Rectal smooth muscle tissue (tissue), 1 donor: ENCODE results near the gene TMEM50B.
A peak's percentile ranks its signal among the peaks of the same experiment; 100 is the strongest.
"Not testable (repeated sequence)": the region's sequence is repeated elsewhere in the genome, so short reads cannot be mapped to it uniquely, and the experiment has no call there.

Experiments
- H3K27ac ChIP-seq: one replicate; pipeline ENCODE4 v1.7.0; 2013; ENCODE audit warnings: low read depth, low read length, inconsistent platforms
- H3K27me3 ChIP-seq: one replicate; pipeline ENCODE4 v1.7.0; 2013; ENCODE audit warnings: low read length; ENCODE audit not compliant: control insufficient read depth, insufficient read depth
- H3K36me3 ChIP-seq: one replicate; pipeline ENCODE4 v1.7.0; 2013; ENCODE audit warnings: low read length; ENCODE audit not compliant: control insufficient read depth, insufficient read depth
- H3K4me1 ChIP-seq: one replicate; pipeline ENCODE4 v1.7.0; 2013; ENCODE audit warnings: low read length; ENCODE audit not compliant: control insufficient read depth, insufficient read depth
- H3K4me3 ChIP-seq: one replicate; pipeline ENCODE4 v1.7.0; 2013; ENCODE audit warnings: low read length
- H3K9ac ChIP-seq: one replicate; pipeline ENCODE4 v1.7.0; 2013; ENCODE audit warnings: low read length

Gene TMEM50B

DNA sequence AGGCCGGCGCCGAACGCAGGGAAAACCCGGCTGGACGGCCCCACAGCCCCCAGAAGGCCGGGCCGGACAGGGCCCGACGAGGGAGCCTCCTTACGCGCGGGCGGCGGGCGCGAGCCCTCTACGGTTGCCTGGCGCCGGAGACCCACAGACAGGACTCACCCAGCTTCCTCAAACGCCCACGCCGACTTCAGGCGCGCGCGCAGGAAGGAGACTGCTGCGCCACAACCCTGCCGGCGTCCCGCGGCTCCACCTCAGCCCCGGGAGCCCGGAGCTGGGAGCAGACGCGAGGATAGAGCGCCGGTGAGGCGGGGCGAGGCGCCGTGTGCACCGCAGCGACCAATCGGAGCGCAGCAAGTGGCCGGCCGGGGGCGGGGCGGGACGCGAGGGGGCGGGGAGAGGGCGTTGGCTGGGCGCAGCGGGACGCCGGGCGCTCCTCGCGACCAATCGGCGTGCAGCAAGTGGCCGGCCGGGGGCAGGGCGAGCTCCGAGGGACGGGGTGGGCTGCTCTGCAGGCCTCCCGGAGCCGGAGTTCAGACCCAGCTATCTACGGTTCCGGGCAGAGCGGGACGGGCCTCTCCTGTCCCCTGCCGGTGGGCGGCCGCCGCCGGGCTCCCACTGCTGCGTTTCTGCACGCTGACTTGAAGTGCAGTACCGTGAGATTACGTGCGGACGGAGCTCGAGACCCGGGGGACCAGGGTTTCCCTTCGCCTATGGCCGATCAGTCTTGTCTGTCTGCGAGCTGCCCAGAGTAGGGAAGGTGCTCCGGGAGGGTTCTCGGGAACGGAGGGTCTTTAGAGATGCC lies at the start of gene TMEM50B:
Gene TMEM50B, minus strand, starts transcription at position 296 of the 802 bp plus-strand sequence. CDS start 11,089 bp downstream, outside the sequence.
- Histone ChIP-seq H3K27ac (peak within 1 kb of the TSS; percentile 90), H3K4me3 (peak within 1 kb of the TSS; percentile 89)

DNA sequence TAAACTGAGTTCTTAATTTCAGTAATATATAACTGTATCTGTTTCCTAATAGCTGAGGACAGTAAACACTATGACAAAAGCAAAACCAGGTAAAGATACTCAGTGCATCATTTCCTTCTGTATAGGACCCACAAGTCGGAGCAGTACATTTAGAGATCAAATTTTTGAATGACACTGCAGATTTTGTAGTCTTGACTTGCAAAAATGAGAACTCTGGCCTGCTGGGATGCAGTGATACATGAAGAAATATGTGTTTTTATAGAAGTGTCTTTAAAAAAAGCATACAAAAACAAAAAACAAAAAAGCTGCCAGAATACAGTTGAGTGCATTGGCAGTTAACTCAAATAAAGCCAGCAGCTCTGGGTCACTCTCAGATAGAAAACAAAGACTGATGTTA lies 43.2 kb upstream of the TMEM50B start:
- Histone ChIP-seq H3K4me1 (no peaks in the 10 kb centered on the region), H3K9ac (no peak overlapping the region), H3K27ac (no peak overlapping the region), H3K4me3 (no peak overlapping the region), H3K36me3 (peaks cover 16% of the 10 kb centered on the region), H3K27me3 (no peaks in the 10 kb centered on the region)

More for the DNA sequence above, at the start of gene TMEM50B:
- H3K4me1 ChIP-seq, result peaks cover 5% of the 10 kb centered on the region
- no peaks in the 10 kb centered on the region for H3K36me3 ChIP-seq
- peak within 1 kb of the TSS; percentile 57 for H3K9ac ChIP-seq
- H3K27me3 ChIP-seq, result no peaks in the 10 kb centered on the region

DNA sequence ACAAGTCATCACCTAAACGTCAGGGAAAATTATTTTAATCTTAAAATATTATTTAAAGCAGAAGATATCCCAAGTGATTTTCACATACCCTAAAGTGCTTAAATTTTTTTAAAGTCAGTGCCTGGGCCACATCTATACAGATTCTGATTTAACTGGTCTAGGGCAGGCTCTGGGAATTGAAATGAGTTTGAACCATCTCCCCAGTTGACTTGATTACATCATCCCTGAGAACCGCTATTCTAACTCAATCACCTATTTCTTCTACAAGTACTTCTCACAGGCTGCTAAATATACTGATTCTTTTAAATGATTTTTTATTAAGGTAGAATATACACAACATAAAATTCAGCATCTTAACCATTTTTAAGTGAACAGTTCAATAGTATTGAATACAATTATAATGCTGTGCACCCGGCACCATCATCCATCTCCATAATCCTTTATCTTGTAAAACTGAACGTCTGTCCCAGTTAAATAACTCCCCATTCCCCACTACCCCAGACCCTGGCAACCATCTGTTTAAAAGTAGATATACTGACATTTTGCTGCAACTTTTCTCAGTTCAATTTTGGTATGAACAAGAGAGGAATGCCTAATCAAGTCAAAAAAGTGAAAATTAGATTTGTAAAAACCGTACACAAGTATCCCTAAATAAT lies 42.7 kb upstream of the TMEM50B start:
- no peaks in the 10 kb centered on the region for H3K4me1 ChIP-seq
- H3K36me3 ChIP-seq, result peaks cover 15% of the 10 kb centered on the region
- H3K27ac ChIP-seq, result no peak overlapping the region
- no peak overlapping the region for H3K9ac ChIP-seq
- H3K27me3 ChIP-seq, result no peaks in the 10 kb centered on the region
- no peak overlapping the region for H3K4me3 ChIP-seq

DNA sequence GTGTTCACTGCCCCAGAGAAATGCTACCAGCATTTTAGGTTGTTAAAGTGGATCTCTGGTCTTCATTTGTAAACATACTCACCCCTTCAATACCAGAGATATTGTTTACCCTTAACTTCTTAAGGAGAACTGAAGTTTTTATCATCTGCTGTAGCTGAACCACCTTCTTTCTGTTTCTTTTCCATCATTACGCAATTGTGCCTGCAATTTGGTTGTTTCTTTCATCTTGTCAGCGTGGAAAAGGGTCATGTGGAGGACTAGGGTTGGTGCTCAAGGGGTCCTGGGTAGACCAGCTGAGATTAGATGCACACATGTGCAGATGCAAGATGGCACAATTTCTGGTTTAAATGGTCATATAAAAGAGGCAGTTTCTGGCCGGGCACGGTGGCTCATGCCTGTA lies 39.1 kb upstream of the TMEM50B start:
- H3K27ac ChIP-seq, result no peak overlapping the region
- H3K27me3 ChIP-seq, result no peaks in the 10 kb centered on the region
- H3K4me3 ChIP-seq, result no peak overlapping the region
- H3K9ac ChIP-seq, result no peak overlapping the region
- H3K4me1 ChIP-seq, result no peaks in the 10 kb centered on the region
- H3K36me3 ChIP-seq, result peaks cover 12% of the 10 kb centered on the region

DNA sequence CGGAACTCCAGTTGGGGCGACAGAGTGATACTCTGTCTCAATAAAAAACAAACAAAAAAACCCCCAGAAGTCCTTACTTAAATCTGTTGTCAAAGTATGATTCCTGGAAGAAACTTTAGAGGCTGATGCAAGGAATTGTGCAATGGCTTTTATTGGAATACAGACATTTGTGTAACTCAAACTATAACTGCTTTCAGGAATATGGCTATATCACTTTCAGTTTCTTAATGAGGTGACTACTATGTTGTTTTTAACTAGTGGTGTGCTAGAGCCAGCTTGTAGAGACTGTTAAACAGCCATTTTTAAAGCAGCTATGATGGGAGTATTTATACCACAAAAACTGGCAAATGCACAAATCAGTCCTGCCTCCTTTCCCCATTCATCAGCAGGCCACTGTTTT lies 34.5 kb upstream of the TMEM50B start:
- Histone ChIP-seq H3K4me1 (no peaks in the 10 kb centered on the region), H3K9ac (no peak overlapping the region), H3K36me3 (peaks cover 20% of the 10 kb centered on the region), H3K27me3 (no peaks in the 10 kb centered on the region), H3K4me3 (no peak overlapping the region), H3K27ac (no peak overlapping the region)

DNA sequence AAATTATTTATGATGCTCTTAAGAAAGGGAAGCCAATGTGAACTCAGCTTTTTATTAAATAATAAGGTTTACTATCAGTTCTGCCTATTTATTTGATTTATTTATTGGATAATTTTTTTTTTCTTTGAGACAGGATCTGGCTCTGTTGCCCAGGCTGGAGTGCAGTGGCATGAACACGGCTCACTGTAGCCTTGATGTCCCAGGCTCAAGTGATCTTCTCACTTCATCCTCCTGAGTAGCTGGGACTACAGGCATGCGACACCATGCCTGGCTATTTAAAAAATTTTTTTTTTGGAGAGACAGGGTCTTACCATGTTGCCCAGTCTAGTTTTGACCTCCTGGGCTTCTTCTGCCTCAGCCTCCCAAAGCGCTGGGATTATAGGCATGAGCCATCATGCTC lies 32.7 kb upstream of the TMEM50B start:
- peaks cover 12% of the 10 kb centered on the region for H3K36me3 ChIP-seq
- H3K9ac ChIP-seq, result no peak overlapping the region
- H3K4me3 ChIP-seq, result no peak overlapping the region
- no peaks in the 10 kb centered on the region for H3K27me3 ChIP-seq
- H3K4me1 ChIP-seq, result no peaks in the 10 kb centered on the region
- no peak overlapping the region for H3K27ac ChIP-seq

DNA sequence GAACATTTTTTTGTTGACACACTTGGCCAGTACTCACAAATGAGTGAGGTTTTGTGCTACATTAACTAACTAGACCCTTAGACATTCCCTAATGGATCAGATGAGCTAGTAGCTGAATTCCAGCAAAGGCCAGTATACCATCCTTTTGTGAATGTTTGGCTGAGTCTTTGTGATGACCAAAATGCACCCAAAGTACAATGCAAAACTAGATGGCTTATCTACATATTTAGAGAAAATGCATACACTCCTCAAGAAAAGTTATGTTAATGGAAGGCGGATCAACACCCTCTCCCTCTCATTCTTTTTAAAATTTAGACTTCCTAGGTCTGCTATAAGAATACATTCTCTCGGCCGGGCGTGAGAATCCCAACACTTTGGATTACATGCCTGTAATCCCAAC lies 31.9 kb upstream of the TMEM50B start:
- no peaks in the 10 kb centered on the region for H3K4me1 ChIP-seq

DNA sequence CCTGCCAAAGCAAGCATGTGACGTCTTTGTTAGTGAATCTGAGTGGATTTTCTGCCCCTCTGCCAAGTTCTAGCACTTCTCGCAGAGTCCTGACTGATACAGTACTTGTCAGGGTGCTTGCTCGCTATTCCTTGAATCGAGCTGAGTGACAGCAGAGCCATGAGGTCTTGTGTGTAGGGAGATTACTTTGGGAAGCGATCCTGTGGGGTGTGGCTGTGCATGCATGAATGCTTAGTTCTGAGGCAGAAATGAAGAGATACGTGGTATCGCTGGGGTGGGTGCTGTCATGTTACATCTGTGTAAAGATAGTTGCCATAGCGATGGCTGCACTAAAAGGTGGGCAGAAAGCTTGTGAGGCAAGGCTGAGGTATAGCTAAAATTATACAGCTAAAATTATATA lies 31.1 kb upstream of the TMEM50B start:
- Histone ChIP-seq H3K36me3 (peaks cover 8% of the 10 kb centered on the region), H3K4me1 (no peaks in the 10 kb centered on the region), H3K27ac (no peak overlapping the region), H3K27me3 (no peaks in the 10 kb centered on the region), H3K4me3 (no peak overlapping the region), H3K9ac (no peak overlapping the region)

More for the DNA sequence above, 31.9 kb upstream of the TMEM50B start:
- peaks cover 8% of the 10 kb centered on the region for H3K36me3 ChIP-seq
- H3K27me3 ChIP-seq, result no peaks in the 10 kb centered on the region
- H3K4me3 ChIP-seq, result no peak overlapping the region
- H3K27ac ChIP-seq, result no peak overlapping the region
- no peak overlapping the region for H3K9ac ChIP-seq

DNA sequence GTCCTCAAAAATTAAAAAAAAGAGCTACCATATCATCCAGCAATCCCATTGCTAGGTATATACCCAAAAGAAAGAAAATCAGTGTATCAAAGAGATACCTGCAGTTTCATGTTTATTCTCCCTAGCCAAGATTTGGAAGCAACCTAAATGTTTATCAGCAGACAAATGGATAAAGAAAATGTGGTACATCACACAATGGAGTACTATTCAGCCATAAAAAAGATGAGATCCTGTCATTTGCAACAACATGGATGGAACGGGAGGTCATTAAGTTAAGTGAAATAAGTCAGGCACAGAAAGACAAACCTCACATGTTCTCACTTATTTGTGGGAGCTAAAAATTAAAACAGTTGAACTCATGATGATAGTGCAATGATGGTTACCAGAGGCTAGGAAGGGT lies 27.2 kb upstream of the TMEM50B start:
- H3K9ac ChIP-seq, H3K4me1 ChIP-seq, H3K27me3 ChIP-seq, H3K4me3 ChIP-seq, H3K27ac ChIP-seq: not testable (repeated sequence)
- H3K36me3 ChIP-seq, result peaks cover 10% of the 10 kb centered on the region

DNA sequence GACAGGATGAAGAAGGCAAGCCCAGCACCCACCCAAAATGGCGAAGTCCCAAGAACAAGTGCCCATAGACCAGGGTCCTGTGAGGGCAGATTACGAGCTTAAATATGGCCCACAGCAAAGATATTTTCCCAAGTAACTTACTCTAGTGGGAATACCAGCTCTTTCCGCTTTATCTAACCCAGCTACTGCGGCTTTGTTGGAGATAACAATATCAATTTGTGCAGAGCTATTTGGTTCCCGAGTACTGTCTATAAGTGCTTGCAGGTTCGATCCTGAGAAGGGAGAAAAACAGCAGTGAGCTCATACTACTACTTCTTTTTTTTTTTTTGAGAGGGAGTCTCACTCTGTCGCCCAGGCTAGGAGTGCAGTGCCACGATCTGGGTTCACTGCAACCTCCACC lies 26.1 kb upstream of the TMEM50B start:
- Histone ChIP-seq H3K4me1 (no peaks in the 10 kb centered on the region), H3K36me3 (peaks cover 9% of the 10 kb centered on the region), H3K4me3 (no peak overlapping the region), H3K27ac (no peak overlapping the region), H3K9ac (no peak overlapping the region), H3K27me3 (no peaks in the 10 kb centered on the region)

DNA sequence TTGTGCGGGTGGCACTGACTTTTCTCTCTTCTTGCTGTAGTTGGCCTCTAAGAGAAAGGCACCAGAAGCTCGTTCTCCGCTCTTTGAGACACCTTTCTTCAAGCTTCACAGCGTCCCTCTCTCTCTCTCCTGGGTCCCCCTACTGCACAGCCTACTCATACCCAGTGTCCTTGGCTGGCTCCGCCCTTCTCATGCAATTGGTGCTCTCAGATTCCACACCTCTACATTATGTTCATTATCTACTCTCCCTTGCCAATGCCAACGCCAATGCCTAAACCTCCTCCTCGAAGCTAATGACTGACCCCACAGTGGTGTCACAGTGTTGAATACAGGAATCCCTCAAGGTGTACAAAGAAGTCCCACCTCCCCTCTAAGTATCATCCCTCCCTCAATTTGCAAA lies 16.6 kb upstream of the TMEM50B start:
- Histone ChIP-seq H3K27me3 (no peaks in the 10 kb centered on the region), H3K4me3 (no peak overlapping the region), H3K27ac (no peak overlapping the region), H3K4me1 (no peaks in the 10 kb centered on the region), H3K9ac (no peak overlapping the region), H3K36me3 (no peaks in the 10 kb centered on the region)

DNA sequence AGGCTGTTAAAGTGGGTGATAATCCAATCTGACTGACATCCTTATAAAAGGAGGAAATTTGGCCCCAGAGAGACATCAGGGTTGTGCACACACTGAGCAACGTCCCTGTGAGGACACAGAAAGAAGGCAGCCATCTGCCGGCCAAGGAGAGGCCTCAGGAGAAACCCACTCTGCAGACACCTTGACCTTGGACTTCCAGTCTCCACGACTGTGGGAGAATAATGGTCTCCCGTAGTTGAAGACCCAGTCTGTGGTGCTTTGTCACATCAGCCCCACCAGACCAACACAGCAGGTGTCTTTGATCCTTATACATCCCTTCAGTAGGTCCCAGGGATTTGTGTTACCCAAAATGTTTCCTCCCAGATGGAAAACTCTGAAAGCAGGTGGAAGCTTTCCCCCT lies 16.0 kb upstream of the TMEM50B start:
- H3K4me3 ChIP-seq, result no peak overlapping the region
- H3K4me1 ChIP-seq, result no peaks in the 10 kb centered on the region
- no peaks in the 10 kb centered on the region for H3K36me3 ChIP-seq
- no peak overlapping the region for H3K9ac ChIP-seq
- no peaks in the 10 kb centered on the region for H3K27me3 ChIP-seq
- no peak overlapping the region for H3K27ac ChIP-seq

DNA sequence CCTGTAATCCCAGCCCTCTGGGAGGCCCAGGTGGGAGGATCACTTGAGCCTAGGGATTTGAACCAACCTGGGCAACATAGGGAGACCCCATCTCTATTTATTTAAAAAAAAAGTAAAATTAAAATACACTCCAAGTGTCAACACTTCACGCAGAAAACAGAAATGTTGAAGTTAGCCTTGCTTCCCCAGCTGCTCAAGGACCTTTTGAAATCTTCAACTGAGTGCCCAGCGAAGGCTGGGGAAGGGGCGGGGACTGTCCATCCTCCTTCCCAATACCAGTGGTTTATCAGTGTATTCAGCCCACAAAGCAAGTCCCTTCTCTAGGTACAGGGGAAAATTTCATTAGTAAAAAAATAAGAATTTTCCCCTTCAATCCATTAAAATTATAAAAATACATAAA lies 14.0 kb upstream of the TMEM50B start:
- Histone ChIP-seq H3K4me1 (no peaks in the 10 kb centered on the region), H3K9ac (no peak overlapping the region), H3K36me3 (no peaks in the 10 kb centered on the region), H3K27ac (no peak overlapping the region), H3K4me3 (no peak overlapping the region), H3K27me3 (no peaks in the 10 kb centered on the region)
